ENCODE results near the gene HHAT.

Gene HHAT

DNA sequence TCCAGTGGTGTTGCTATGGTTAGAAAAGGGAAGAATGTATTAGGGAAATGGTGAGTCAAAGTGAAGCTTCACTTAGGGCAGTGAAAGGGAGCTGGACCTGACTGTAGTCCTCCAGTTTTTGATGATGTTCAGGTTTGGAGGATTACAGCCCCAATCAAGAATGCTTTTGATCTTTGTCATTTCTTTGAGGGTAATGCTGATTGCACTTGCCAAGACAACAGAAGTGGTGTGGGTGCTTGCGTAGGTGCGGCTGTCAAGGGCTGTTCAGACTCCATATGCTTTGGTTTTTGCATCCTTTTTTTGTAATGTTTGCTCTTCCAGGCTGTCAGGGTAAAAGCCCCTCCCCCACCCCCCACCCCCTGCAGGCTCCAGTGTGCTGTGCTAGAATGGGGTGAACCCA, 38.9 kb downstream of the HHAT start:
- ChIA-PET POLR2A (no interaction called here), CTCF (interaction anchor here (0.9 to 5.4 kb wide), 3 partner anchors 8 to 17 kb away, joined by 3 to 35 read pairs (median 4); no protein-coding TSS in a partner anchor)
- TF ChIP-seq, protein P1, sequence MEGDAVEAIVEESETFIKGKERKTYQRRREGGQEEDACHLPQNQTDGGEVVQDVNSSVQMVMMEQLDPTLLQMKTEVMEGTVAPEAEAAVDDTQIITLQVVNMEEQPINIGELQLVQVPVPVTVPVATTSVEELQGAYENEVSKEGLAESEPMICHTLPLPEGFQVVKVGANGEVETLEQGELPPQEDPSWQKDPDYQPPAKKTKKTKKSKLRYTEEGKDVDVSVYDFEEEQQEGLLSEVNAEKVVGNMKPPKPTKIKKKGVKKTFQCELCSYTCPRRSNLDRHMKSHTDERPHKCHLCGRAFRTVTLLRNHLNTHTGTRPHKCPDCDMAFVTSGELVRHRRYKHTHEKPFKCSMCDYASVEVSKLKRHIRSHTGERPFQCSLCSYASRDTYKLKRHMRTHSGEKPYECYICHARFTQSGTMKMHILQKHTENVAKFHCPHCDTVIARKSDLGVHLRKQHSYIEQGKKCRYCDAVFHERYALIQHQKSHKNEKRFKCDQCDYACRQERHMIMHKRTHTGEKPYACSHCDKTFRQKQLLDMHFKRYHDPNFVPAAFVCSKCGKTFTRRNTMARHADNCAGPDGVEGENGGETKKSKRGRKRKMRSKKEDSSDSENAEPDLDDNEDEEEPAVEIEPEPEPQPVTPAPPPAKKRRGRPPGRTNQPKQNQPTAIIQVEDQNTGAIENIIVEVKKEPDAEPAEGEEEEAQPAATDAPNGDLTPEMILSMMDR (IDR thresholded peaks at IDR 0.05; ENCODE audit: control extremely low read depth, extremely low read depth, low read depth, missing control alignments), result no peak
- DNase-seq (ENCODE audit: extremely low spot score), result no peak

DNA sequence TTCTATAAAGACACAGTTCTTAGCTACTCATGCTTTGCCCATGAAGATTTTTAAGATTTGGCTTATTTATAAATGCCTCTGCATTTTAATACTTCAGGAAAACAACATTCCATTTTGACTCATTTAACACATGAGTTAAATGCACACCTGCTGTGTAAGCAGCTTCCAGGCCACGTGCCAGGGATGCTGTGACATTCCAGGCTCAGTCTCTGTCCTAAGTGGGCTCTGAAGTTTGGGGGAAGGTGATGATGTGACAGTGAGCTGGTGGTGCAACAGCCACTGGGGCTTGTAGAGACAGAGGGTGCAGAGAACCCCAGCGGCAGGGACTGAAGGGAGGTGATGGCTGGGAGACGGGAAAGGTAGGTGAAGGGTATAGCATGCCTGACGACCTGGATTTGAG, 40.7 kb downstream of the HHAT start:
- DNase-seq (ENCODE audit: extremely low spot score), result no peak
- ChIA-PET POLR2A (no interaction called here), CTCF (interaction anchor here (0.6 to 2.0 kb wide), 7 partner anchors 9 to 547 kb away, joined by 3 to 8 read pairs (median 3); no protein-coding TSS in a partner anchor)

DNA sequence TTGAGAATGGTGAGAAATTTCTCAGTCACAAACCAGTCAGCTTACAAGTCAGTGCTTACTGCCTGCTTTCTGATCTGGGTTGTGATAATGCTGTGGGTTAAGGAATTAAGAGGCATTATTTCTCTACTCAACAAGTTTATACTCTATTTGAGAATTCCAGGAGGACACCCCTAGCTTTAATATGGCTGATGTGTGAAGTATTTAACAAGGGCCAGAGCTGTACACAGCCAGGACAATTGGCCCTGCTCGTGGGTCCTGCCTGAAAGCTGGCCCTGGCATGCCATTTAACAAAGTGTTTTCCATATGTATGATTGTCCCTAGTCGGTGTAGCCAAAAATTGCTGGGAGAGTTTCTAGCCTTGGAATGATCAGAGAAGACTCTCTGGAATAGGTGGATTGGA, 43.2 kb downstream of the HHAT start:
- TF ChIP-seq, protein P1 (IDR thresholded peaks at IDR 0.05; ENCODE audit: control extremely low read depth, extremely low read depth, low read depth, missing control alignments), result no peak
- ChIA-PET CTCF (interaction anchor here (1.2 to 1.6 kb wide), 3 partner anchors 10 to 28 kb away, joined by 3 to 5 read pairs (median 3); no protein-coding TSS in a partner anchor), POLR2A (no interaction called here)
- DNase-seq (ENCODE audit: extremely low spot score), result no peak

More for the DNA sequence above, 40.7 kb downstream of the HHAT start:
- TF ChIP-seq, protein P1 (IDR thresholded peaks at IDR 0.05; ENCODE audit: control extremely low read depth, extremely low read depth, low read depth, missing control alignments), result no peak

DNA sequence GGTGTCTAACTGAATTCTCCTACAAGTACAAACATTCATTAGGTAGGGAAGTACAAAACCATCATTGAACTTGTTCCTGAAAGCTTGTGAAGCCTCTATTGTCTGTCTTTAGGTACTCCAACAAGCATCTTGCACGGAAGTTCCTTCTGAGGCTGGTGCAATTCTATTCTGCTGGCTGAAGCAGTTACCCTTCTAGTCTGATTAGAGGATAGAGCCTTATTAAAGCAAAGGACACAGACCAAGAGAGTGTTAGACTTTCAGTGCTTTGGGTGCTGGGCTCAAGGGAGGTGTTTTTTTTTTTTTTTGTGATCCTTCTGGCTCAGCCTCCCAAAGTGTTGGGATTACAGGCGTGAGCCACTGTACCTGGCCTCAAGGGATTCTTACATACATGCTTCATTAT, 43.8 kb downstream of the HHAT start:
- POLR2A ChIA-PET, result no interaction called here

DNA sequence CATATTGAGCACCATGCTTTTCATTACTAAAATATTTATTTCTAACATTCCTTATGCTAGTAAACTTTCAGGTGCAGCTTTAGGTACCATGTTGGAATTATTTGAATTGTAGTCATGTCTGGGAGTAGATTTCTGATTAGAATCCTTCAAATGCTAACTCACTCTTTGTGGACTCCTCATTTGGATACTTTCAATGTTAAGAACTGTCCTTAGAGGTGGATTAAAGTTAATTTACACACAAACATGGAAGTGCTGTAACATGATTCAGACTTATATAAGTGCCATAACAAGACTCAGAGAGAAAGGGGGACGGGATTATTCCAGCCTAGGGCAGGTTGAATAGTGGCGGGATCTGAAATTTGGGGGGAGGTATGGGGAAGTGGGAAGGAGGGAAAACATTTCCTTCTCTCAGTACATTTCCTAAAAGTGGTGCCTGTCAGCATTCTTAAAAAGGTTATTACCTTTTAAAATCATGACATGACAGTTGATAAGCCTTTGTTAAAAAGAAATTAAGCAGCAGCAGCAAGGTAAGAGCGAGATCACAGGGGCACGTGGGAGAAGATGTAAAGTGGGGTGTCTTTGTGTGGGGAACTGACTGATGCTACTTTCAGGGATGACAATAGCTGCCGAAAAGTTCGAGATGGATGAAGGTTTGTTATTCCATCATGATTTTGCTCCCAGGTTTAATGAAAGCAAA, 44.4 kb downstream of the HHAT start:
- CTCF ChIA-PET, result interaction anchor here (1.3 to 5.4 kb wide), 6 partner anchors 8 to 40 kb away, joined by 3 to 35 read pairs (median 6); no protein-coding TSS in a partner anchor
- TF ChIP-seq, protein P1 (IDR thresholded peaks at IDR 0.05; ENCODE audit: control extremely low read depth, extremely low read depth, low read depth, missing control alignments), result no peak
- POLR2A ChIA-PET, result interaction anchor here (1.1 kb wide), 1 partner anchor 8 kb away, joined by 4 read pairs; no protein-coding TSS in a partner anchor
- DNase-seq (ENCODE audit: extremely low spot score), result no peak

More for the DNA sequence above, 43.8 kb downstream of the HHAT start:
- TF ChIP-seq, protein P1 (IDR thresholded peaks at IDR 0.05; ENCODE audit: control extremely low read depth, extremely low read depth, low read depth, missing control alignments), result no peak
- no peak for DNase-seq (ENCODE audit: extremely low spot score)
- CTCF ChIA-PET, result interaction anchor here (1.2 to 5.4 kb wide), 4 partner anchors 7 to 28 kb away, joined by 3 to 35 read pairs (median 4); no protein-coding TSS in a partner anchor

DNA sequence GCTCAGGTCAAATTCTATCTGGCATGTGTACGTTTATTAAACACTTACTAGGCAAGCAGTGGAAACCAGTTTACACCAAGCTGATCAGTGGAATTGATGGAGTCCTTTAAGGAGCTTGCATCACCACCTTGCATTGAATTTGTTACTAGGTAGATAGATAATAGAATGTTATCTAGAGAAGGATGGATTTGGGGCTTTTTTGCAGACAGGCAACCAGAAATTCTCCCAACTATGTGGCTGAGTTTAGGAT, 44.9 kb downstream of the HHAT start:
- ChIA-PET POLR2A (interaction anchor here (1.1 kb wide), 1 partner anchor 8 kb away, joined by 4 read pairs; no protein-coding TSS in a partner anchor), CTCF (interaction anchor here (1.3 to 5.4 kb wide), 10 partner anchors 8 to 41 kb away, joined by 3 to 35 read pairs (median 9); no protein-coding TSS in a partner anchor)
- no peak for DNase-seq (ENCODE audit: extremely low spot score)
- TF ChIP-seq, protein P1 (IDR thresholded peaks at IDR 0.05; ENCODE audit: control extremely low read depth, extremely low read depth, low read depth, missing control alignments), result no peak

Measured in GM10248 (cell line).